ENCODE data around the gene ABCC5.

Gene ABCC5

DNA sequence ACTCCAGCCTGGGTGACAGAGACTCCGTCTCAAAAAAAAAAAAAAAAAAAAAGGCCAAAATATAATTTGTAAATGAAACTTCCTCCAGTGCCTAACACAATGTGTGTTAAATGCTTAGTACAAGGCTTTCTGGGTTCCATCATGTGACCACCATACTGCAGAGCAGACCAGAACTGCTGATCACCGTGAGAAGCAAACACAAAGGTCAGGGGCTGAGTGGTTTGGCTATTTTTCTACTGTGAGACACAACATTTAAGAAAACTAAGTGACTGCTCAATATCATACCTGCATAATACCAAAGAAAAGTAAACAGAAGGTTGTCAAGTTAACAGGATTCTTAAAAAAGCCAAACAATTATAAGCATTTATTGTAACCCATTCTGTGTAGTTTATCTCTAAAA lies 13.2 kb downstream of the ABCC5 start:
- TF ChIP-seq, protein P1, sequence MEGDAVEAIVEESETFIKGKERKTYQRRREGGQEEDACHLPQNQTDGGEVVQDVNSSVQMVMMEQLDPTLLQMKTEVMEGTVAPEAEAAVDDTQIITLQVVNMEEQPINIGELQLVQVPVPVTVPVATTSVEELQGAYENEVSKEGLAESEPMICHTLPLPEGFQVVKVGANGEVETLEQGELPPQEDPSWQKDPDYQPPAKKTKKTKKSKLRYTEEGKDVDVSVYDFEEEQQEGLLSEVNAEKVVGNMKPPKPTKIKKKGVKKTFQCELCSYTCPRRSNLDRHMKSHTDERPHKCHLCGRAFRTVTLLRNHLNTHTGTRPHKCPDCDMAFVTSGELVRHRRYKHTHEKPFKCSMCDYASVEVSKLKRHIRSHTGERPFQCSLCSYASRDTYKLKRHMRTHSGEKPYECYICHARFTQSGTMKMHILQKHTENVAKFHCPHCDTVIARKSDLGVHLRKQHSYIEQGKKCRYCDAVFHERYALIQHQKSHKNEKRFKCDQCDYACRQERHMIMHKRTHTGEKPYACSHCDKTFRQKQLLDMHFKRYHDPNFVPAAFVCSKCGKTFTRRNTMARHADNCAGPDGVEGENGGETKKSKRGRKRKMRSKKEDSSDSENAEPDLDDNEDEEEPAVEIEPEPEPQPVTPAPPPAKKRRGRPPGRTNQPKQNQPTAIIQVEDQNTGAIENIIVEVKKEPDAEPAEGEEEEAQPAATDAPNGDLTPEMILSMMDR (IDR thresholded peaks at IDR 0.05; ENCODE audit: low read depth, low read length, poor library complexity, severe bottlenecking): no peak
- TF ChIP-seq EZH2phosphoT487 (IDR thresholded peaks at IDR 0.05; ENCODE audit: borderline replicate concordance, low read length): no peak
- H3K4me2 ChIP-seq (ENCODE audit: low read length): no peak overlapping the region
- no peaks in the 10 kb centered on the region for H3K36me3 ChIP-seq (ENCODE audit: control insufficient read depth, low read length)
- H3K27ac ChIP-seq (ENCODE audit: low read depth, low read length): no peak overlapping the region
- H3K27me3 ChIP-seq (ENCODE audit: control insufficient read depth, low read length): no peaks in the 10 kb centered on the region
- no peaks in the 10 kb centered on the region for H3K9me2 ChIP-seq (replicated peaks; ENCODE audit: control insufficient read depth, low read length)
- H3K4me3 ChIP-seq (ENCODE audit: low read length): no peak overlapping the region
- H3F3A ChIP-seq (ENCODE audit: control insufficient read depth, insufficient read depth): no peaks in the 10 kb centered on the region
- no peaks in the 10 kb centered on the region for H3K9me3 ChIP-seq (ENCODE audit: control insufficient read depth, insufficient read depth, low read length)
- no peaks in the 10 kb centered on the region for H3K79me2 ChIP-seq (ENCODE audit: control insufficient read depth, low read length)
- H3K4me1 ChIP-seq (ENCODE audit: control insufficient read depth, low read length): peaks cover 29% of the 10 kb centered on the region
- H4K20me1 ChIP-seq (ENCODE audit: control insufficient read depth, insufficient read depth, low read depth, low read length): no peaks in the 10 kb centered on the region

DNA sequence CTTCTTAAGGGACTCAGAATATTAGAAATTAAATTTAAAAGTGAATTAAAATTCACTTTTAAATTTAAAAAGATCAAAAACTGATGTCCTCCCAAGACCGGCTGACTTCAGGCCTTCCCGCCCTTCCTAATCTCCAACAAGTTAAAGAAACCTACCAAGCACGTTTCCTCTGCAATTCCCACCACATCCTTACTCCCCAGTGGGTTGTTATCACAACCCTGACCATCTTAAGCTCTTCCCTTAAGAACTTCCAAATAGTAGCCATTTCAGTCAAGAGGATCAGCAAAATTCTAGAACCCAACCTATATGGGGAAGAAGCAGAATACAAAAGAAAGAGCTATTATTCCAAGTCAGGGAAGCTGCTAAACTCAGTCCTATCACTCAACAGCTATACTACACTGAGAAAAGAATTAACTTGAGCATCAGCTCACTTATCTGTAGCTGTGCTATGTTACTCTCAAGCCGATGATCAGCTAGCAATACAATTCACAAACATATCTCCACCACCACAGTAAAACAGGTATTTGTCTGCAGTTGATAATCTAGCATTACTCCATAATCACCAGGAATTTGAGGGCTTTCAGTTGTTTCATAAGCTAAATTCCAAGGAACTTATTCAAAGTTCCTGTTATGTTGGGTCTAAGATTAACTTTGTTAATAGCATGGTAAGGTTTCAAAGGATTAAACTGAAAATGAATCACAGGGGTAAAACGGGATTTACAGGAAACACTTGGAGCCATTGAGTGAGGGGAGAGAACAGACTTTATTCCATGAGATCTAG lies 14.3 kb downstream of the ABCC5 start:
- Histone ChIP-seq H3K9me2 (replicated peaks; ENCODE audit: control insufficient read depth, low read length) (no peaks in the 10 kb centered on the region), H3F3A (ENCODE audit: control insufficient read depth, insufficient read depth) (no peaks in the 10 kb centered on the region), H3K4me1 (ENCODE audit: control insufficient read depth, low read length) (peaks cover 27% of the 10 kb centered on the region), H3K9me3 (ENCODE audit: control insufficient read depth, insufficient read depth, low read length) (no peaks in the 10 kb centered on the region), H3K27me3 (ENCODE audit: control insufficient read depth, low read length) (no peaks in the 10 kb centered on the region), H3K27ac (ENCODE audit: low read depth, low read length) (no peak overlapping the region), H3K36me3 (ENCODE audit: control insufficient read depth, low read length) (no peaks in the 10 kb centered on the region), H3K4me3 (ENCODE audit: low read length) (no peak overlapping the region), H3K4me2 (ENCODE audit: low read length) (no peak overlapping the region), H3K79me2 (ENCODE audit: control insufficient read depth, low read length) (no peaks in the 10 kb centered on the region), H4K20me1 (ENCODE audit: control insufficient read depth, insufficient read depth, low read depth, low read length) (no peaks in the 10 kb centered on the region)
- no peak for TF ChIP-seq EZH2phosphoT487 (IDR thresholded peaks at IDR 0.05; ENCODE audit: borderline replicate concordance, low read length)
- TF ChIP-seq, protein P1 (IDR thresholded peaks at IDR 0.05; ENCODE audit: low read depth, low read length, poor library complexity, severe bottlenecking): no peak

DNA sequence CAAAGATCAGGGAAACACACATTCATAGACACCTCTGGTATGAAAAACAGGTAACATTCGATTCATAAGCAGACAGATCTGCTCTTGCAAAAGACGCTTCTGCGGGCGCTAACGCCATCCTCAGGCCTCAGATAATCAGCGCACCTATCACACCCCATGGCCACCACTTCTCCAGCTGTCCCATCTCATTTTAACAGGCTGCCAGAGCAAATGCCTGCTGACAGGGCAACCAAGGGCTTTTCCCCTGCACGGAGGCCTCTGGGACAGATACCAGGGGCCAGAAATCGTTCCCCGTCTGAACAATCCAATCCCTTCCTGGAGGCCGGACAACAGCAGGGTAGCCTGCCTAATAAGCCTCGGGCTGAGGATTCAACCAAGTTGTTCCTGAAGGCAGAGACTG lies 15.2 kb downstream of the ABCC5 start:
- H3K4me2 ChIP-seq (ENCODE audit: low read length): no peak overlapping the region
- no peaks in the 10 kb centered on the region for H3K36me3 ChIP-seq (ENCODE audit: control insufficient read depth, low read length)
- no peaks in the 10 kb centered on the region for H3K79me2 ChIP-seq (ENCODE audit: control insufficient read depth, low read length)
- no peak overlapping the region for H3K27ac ChIP-seq (ENCODE audit: low read depth, low read length)
- H3K4me1 ChIP-seq (ENCODE audit: control insufficient read depth, low read length): peaks cover 18% of the 10 kb centered on the region
- no peaks in the 10 kb centered on the region for H3F3A ChIP-seq (ENCODE audit: control insufficient read depth, insufficient read depth)
- no peaks in the 10 kb centered on the region for H3K9me2 ChIP-seq (replicated peaks; ENCODE audit: control insufficient read depth, low read length)
- H3K27me3 ChIP-seq (ENCODE audit: control insufficient read depth, low read length): no peaks in the 10 kb centered on the region
- no peaks in the 10 kb centered on the region for H4K20me1 ChIP-seq (ENCODE audit: control insufficient read depth, insufficient read depth, low read depth, low read length)
- no peak for TF ChIP-seq EZH2phosphoT487 (IDR thresholded peaks at IDR 0.05; ENCODE audit: borderline replicate concordance, low read length)
- TF ChIP-seq, protein P1 (IDR thresholded peaks at IDR 0.05; ENCODE audit: low read depth, low read length, poor library complexity, severe bottlenecking): no peak
- no peaks in the 10 kb centered on the region for H3K9me3 ChIP-seq (ENCODE audit: control insufficient read depth, insufficient read depth, low read length)
- H3K4me3 ChIP-seq (ENCODE audit: low read length): no peak overlapping the region
